Pancreas (tissue), 10 donors: ENCODE results near the gene LGALS7. TPM values are rescaled to one million over a fixed set of nuclear protein-coding genes. Genes with fewer than 3 reads are reported as not detected.

ENCODE experiments used
- ATAC-seq, 4 donors: fragments of 200-7000 bp; cut with Tn5 transposase; one replicate each; pipeline versions ENCODE4 v1.8.0 to v1.9.1; 2020; ENCODE audit warnings: mild to moderate bottlenecking in 4 of 4, moderate library complexity in 4 of 4
- DNase-seq, 6 donors: peaks; one replicate each; pipeline ENCODE4 v3.0.0-alpha.2; 2020
- FAIRE-seq: peaks from 2 replicates; lab custom pipeline; 2012; peaks lifted over from hg19 to GRCh38; lab: Jason Lieb, UNC
- H3K27ac ChIP-seq, 4 donors: fragments of 200-600 bp; sonication (generic); 1 replicate in 3 of 4; 2 replicates in 1 of 4; pipeline versions ENCODE4 v1.5.0 to v1.8.0; 2020
- H3K27me3 ChIP-seq, 4 donors: fragments of 200-600 bp; one replicate each; pipeline ENCODE4 v1.8.0; 2021
- H3K36me3 ChIP-seq, 3 donors: fragments of 200-600 bp; sonication (generic) in 1 of 3; one replicate each; pipeline versions ENCODE4 v1.5.0 to v1.8.0; 2020 to 2021
- H3K4me1 ChIP-seq, 3 donors: fragments of 200-600 bp; one replicate each; pipeline ENCODE4 v1.8.0; 2021
- H3K4me3 ChIP-seq, 4 donors: fragments of 200-600 bp; sonication (generic) in 2 of 4; one replicate each; pipeline versions ENCODE4 v1.5.0 to v1.8.0; 2020 to 2021
- H3K9me3 ChIP-seq, 4 donors: fragments of 200-600 bp; one replicate each; pipeline ENCODE4 v1.8.0; 2021
- CTCF ChIP-seq, 4 donors: fragments of 200-600 bp; sonication (generic) in 3 of 4; IDR thresholded peaks; one replicate each; pipeline versions ENCODE4 v1.5.0 to v1.8.0; 2021; ENCODE audit warnings: antibody characterized with exemption in 4 of 4
- WGBS, 2 donors: extraction: QIAGEN DNeasy Blood & Tissue Kit; methylation state at CpG; one replicate each; pipeline ENCODE4 v1.1.7; 2013; 5-methylcytosine and 5-hydroxymethylcytosine counted together
- intact Hi-C, 3 donors: fragments of 100-400 bp; cut with DNase I; formaldehyde crosslinking; loops; one replicate each; pipeline versions ENCODE4 v1.11.1 to v1.14.2; 2022
- polyA plus RNA-seq, 2 donors: library from polyadenylated mRNA; stranded (reverse); fragments of 200-250 nt; gene quantifications; one replicate each; pipeline ENCODE4 v1.2.3, GENCODE V29; 2013
- total RNA-seq, 6 donors: library from RNA; stranded (reverse); fragmentation: NEBNext Ultra II Directional in 4 of 6; extraction: Animal tissue kit (Norgen Biotek cat#: 25700) in 4 of 6; gene quantifications; one replicate each; pipeline versions ENCODE4 v1.2.1 to v1.2.4, GENCODE V29; 2021 to 2023
- donor health status: healthy with polysubstance abuse.
- donor health status: DM: no; HTN: no; CAD: no; lungs with moderate emphysema.
- donor health status: DM: no; HTN: no; CAD: no.
- donor health status: control.
- donor health status: control.
- donor health status: Bipolar disorder and iron deficiency.
- donor health status: DM: yes; HTN: yes; CAD: no.
- donor health status: DM: no; HTN: no; CAD: no.
- donor health status: DM: no; HTN: no; CAD: no.
- donor health status: DM: yes; HTN: yes; CAD: no.

The LGALS7 gene
- total and polyA plus RNA-seq, 8 donors: not detected

- ATAC-seq (peak in 1 of 4 donors; percentile 12), FAIRE-seq (no peak), DNase-seq (peak in 1 of 6 donors; percentile 48)
- H3K4me1 ChIP-seq: no peaks in the 10 kb centered on the region
- no peaks in the 10 kb centered on the region for H3K27me3 ChIP-seq
- 88 to 90% methylated on average over 7 of the region's 7 CpGs for WGBS, 2 donors
- no peak for TF ChIP-seq CTCF (IDR thresholded peaks at IDR 0.05)
- intact Hi-C loops: no loop called here
- no peak overlapping the region for H3K27ac ChIP-seq
- H3K9me3 ChIP-seq: no peaks in the 10 kb centered on the region
- H3K4me3 ChIP-seq: no peak overlapping the region
- no peaks in the 10 kb centered on the region for H3K36me3 ChIP-seq
Observed at GRCh38 chr19:38745316-38745715, 28.0 kb downstream of the LGALS7 start.

DNA sequence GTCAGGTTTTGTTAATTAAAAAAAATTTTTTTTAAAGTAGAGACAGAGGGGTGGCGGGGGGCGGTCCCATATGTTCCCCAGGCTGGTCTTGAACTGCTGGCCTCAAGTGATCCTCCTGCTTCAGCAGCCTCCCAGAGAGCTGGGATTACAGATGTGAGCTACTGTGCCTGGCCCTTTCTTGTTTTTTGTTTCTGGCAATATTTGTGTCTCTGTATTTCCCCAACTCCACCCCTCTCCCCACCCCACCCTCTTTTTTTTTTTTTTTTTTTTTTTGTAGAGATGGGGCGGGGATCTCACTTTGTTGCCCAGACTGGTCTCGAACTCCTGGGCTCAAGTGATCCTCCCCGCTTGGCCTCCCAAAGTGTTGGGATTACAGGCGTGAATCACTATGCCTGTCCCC lies 28.4 kb downstream of the LGALS7 start:
- no peak for FAIRE-seq
- Histone ChIP-seq H3K27me3 (no peaks in the 10 kb centered on the region), H3K36me3 (no peaks in the 10 kb centered on the region), H3K4me3 (no peak overlapping the region), H3K27ac (no peak overlapping the region), H3K4me1 (no peaks in the 10 kb centered on the region), H3K9me3 (no peaks in the 10 kb centered on the region)
- no peak for TF ChIP-seq CTCF (IDR thresholded peaks at IDR 0.05)
- no peak for ATAC-seq
- intact Hi-C loops: no loop called here
- WGBS, 2 donors: 88 to 92% methylated on average over 6 of the region's 6 CpGs
- DNase-seq: no peak

DNA sequence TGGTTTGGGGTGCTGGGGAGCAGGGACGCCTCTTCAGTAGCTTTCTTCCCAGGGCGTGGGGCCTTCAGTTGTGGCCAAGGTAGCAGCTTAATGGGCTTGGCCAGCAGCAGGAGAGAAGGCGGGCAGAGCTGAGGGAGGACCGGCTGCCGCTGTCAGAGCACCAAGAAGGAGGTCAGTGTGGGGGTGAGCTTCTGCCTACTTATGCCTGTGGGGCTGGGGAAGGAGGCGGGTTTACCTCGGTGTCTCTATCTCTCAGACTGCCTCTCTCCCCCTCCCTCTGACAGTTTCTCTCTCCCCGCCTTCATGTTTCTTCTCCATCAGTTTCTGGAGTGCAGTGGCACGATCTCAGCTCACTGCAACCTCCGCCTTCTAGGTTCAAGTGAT lies 29.0 kb downstream of the LGALS7 start, which contains the start of gene CAPN12:
Gene CAPN12, minus strand, starts transcription at position 177 of the 384 bp plus-strand sequence. CDS start 309 bp downstream, outside the sequence.
- intact Hi-C loops: no loop called here

DNA sequence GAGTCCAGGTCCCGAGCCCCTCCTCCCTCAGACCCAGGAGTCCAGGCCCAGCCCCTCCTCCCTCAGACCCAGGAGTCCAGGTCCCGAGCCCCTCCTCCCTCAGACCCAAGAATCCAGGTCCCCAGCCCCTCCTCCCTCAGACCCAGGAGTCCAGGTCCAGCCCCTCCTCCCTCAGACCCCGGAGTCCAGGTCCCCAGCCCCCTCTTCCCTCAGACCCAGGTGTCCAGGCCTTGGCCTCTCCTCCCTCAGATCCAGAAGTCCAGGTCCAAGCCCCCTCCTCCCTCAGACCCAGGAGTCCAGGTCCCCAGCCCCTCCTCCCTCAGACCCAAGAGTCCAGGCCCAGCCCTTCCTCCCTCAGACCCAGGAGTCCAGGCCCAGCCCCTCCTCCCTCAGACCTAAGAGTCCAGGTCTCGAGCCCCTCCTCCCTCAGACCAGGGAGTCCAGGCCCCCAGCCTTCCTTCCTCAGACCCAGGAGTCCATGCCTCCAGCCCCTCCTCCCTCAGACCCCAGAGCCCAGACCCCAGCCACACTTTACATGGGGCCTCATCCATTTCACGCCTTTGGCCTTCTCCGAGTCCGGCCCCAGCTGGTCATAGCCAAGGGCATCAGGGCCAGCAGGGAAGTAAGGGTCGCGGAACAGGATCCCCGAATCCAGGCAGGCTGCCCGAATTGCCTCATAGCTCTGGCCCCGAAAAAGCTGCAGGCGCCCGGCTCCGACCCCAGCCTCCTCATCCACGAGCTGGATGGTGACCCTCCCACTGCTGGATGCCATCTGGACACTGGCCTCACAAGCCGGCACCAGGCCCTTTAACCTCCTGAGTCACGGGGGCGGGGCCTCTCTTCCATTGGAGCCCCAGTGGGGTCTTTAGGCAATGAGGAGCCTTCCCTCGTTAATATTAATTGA lies 29.7 kb downstream of the LGALS7 start:
- ATAC-seq (no peak), DNase-seq (peak in 1 of 6 donors; percentile 62), FAIRE-seq (no peak)
- 86 to 87% methylated on average over 18 to 20 of the region's 20 CpGs for WGBS, 2 donors
- no peak overlapping the region for H3K4me3 ChIP-seq
- no peaks in the 10 kb centered on the region for H3K27me3 ChIP-seq
- no peak for TF ChIP-seq CTCF (IDR thresholded peaks at IDR 0.05)
- no peaks in the 10 kb centered on the region for H3K4me1 ChIP-seq
- no peaks in the 10 kb centered on the region for H3K36me3 ChIP-seq
- intact Hi-C loops: no loop called here
- H3K27ac ChIP-seq: no peak overlapping the region
- no peaks in the 10 kb centered on the region for H3K9me3 ChIP-seq

More for the DNA sequence above, 29.0 kb downstream of the LGALS7 start, which contains the start of gene CAPN12:
- H3K27ac ChIP-seq: no peak within 1 kb of the TSS
- no peaks in the 10 kb centered on the region for H3K4me1 ChIP-seq
- H3K36me3 ChIP-seq: no peaks in the 10 kb centered on the region
- H3K27me3 ChIP-seq: no peaks in the 10 kb centered on the region
- no peak for TF ChIP-seq CTCF (IDR thresholded peaks at IDR 0.05)
- FAIRE-seq (no peak), ATAC-seq (no peak), DNase-seq (no peak)
- H3K4me3 ChIP-seq: no peak within 1 kb of the TSS
- WGBS, 2 donors: 89 to 92% methylated on average over 10 of the region's 10 CpGs
- H3K9me3 ChIP-seq: no peaks in the 10 kb centered on the region

- ATAC-seq: no peak
- intact Hi-C loops: no loop called here
- DNase-seq: no peak
- H3K4me3 ChIP-seq: no peak overlapping the region
- no peak overlapping the region for H3K27ac ChIP-seq
- no peaks in the 10 kb centered on the region for H3K4me1 ChIP-seq
- FAIRE-seq: no peak
- H3K27me3 ChIP-seq: no peaks in the 10 kb centered on the region
- H3K9me3 ChIP-seq: no peaks in the 10 kb centered on the region
- no peaks in the 10 kb centered on the region for H3K36me3 ChIP-seq
- TF ChIP-seq CTCF (IDR thresholded peaks at IDR 0.05): no peak
- WGBS, 2 donors: 85 to 94% methylated on average over 6 of the region's 6 CpGs
Observed at GRCh38 chr19:38742906-38743305, 30.4 kb downstream of the LGALS7 start.
